Activated effector memory CD4-positive, alpha-beta T cell treated with Interleukin-2 at 50 U/mL for 16 hours (primary cell): Measurements from ENCODE around the gene CXCL8.

Experiments used
- DNase-seq: peaks from one replicate; pipeline ENCODE4 v3.0.0-alpha.2; 2020

CXCL8 gene

GRCh38 chr4:73718375-73719373, 21.7 kb upstream of the CXCL8 start:
- DNase-seq, result no peak

DNA sequence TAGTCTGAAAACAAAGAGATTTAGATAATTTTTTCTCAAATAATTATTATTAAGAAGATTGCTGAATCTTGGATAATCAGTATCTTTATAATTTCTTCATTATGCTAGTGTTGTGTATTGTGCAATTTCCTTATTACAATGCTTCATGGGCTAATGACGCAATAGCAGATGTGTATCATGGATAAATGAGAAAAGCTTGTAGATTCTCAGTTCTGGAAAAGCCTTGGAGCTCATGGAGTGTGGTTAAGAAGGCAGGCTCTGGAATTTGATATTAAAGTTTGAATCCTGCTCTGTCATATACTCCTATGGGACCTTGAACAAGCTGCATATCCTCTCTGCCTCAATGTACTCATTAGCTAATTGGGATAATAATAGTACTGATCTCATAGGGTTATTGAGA, 18.9 kb upstream of the CXCL8 start:
- no peak for DNase-seq

DNA sequence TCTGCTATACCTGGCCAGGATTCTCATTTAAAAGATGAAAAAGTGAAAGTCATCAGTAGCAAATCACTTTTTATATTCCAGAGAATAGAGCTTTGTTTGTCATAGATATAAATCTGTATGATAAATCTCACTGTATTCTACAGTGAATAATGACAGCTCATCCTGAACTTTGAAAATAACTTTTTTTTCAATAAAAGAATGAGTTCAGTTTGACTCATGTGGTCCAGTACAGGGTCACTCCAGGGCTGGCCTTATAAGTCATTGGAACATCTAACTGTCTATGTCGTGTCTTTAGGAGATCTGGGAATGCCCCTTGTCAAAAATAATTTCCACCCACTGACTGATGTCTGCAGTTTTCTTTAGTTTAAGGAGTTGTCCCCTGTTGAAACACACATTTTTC, 18.5 kb upstream of the CXCL8 start:
- DNase-seq, result no peak

GRCh38 chr4:73723023-73723422, 17.3 kb upstream of the CXCL8 start:
- DNase-seq, result no peak

- DNase-seq, result no peak
Measured at GRCh38 chr4:73723928-73724327, 16.4 kb upstream of the CXCL8 start.

DNA sequence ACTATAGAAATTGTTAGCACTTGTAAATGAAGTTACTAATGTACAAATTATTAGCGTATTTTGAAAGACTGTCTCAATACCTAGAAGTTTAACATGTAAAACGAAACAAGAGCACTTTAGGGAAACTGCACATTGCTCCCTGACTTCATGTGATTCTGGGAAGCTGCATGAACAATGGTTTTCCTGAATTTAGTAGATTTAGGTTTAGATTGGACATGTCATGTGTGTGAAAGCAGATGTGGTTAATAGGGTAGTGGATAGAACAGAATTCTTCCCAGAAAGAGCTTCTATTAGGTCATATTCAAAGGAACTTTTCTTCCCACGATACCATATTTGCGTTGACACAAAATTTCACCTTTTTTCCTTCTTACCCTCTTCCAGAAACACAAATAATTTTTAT, 14.9 kb upstream of the CXCL8 start:
- DNase-seq, result no peak

GRCh38 chr4:73725985-73726384, 14.4 kb upstream of the CXCL8 start:
- no peak for DNase-seq

GRCh38 chr4:73727685-73728084, 12.7 kb upstream of the CXCL8 start:
- DNase-seq, result no peak

DNA sequence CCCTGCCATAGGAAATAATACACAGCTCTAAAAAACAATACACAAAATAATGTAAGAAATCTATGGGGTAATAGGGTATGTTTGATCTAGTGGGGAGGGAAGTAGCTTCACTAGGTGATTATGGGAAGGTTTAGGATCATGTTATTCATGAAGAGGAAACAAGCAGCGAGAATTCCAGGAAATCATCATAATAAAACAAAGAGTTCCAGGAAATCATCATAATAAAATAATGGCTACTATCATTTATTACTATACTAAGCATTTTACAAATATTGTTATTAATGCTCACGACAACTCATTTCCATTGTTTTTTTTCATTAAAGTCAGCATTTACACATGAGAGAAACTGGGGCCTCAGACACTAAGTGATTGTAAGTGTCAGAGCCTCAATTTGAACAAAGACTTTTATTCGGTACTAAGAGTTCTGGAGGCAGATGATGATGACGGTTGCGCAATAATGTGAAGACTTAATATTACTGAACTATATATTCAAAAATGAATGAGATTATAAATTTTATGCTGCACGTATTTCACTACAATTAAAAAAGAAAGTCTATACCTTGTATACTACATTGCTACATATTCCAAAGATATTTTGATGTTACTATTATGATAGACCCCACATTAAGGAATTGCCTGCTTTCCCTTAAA, 12.2 kb upstream of the CXCL8 start:
- no peak for DNase-seq

DNA sequence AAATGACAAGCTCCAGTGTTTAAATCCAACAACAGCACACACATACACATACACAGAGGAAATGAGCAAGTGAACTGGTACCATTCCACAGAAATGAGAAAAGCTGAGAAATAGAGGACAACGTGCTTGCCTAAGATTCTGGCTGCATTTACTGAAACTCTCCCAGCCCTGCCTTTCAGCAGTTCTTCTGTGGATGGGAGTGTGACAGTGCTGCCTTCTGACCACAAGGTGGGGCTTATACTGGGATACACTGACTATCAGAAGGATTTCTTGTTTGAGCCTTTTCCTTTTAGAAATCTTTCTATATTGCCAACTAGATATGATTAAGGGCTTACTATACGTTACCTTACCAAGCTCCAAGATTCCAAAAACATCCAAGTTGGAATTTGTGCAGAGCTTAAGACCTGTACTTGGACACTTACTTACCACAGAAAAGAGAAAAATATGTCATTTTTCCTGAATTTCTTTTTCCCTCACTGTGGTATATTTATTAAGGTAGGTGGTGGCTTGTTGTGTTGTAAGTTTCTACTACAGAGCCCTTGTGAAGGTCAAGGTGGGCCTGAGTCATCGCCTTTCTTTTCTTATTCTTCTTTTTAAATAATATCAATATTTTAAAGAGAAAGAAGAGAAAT, 10.7 kb upstream of the CXCL8 start:
- no peak for DNase-seq

DNA sequence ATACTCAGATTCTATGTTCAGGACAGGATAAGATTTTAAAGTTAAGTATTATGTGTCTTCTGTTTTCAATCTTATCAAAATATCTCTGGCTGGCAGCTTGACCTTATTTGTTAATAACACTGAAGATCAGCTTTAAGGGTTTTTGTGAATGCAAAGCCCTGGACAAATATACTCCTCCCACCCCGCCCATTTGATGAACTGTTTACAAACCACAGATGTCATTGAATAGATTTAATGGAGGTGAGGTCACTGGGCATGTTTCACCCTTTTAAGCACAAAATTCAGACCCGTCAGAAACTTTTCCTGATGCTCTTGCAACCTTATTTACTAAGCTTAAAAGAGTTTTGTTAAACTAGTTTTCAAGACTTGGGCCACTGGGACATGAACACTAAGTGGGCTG, 10.1 kb upstream of the CXCL8 start:
- no peak for DNase-seq

DNA sequence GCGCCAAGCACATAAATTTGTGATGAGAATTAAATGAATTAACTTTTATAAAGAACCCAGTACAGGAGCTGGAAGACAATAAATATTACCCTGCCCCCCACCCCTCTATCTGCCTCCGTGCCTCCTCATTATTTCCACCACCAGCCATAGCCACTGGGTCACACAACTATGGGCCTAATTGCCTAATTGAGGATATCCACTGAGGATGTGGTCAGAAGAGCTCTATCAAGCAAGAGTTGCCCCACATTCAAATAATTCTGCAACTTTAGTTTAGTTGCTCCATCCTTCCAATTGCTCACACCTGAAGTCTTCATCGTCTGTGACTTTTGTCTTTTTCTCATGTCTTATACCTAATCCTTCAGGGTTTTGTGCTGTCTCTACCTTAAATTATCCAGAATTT, 9.5 kb upstream of the CXCL8 start:
- no peak for DNase-seq

GRCh38 chr4:73731968-73732610, 8.3 kb upstream of the CXCL8 start:
- DNase-seq, result no peak

GRCh38 chr4:73732759-73733431, 7.5 kb upstream of the CXCL8 start:
- DNase-seq, result no peak

DNA sequence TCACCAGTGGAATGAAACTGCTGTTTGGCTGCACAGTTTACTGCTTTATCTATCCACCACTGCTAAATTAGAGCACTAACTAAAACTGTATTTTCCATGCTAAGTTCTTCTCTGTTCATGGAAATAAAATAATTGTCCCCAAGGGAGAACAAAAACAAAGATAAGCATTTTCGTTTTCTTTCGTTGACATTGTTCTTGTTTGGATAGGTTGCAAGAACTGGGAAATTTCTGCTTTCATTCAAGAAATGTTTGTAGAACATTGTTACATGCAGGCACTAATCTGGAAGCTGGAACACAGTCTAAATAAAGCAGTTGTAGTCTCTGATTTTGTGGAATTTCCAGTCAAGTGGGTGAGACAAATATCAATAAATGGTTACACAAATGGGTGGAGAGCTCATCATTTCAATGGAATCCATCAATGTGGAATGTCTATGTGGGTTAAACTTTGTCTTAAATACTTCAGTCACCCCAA, 5.8 kb upstream of the CXCL8 start:
- no peak for DNase-seq

GRCh38 chr4:73735231-73735630, 5.1 kb upstream of the CXCL8 start:
- DNase-seq, result no peak

- no peak for DNase-seq
Measured at GRCh38 chr4:73741031-73741749, 821 bp downstream of the CXCL8 start.

DNA sequence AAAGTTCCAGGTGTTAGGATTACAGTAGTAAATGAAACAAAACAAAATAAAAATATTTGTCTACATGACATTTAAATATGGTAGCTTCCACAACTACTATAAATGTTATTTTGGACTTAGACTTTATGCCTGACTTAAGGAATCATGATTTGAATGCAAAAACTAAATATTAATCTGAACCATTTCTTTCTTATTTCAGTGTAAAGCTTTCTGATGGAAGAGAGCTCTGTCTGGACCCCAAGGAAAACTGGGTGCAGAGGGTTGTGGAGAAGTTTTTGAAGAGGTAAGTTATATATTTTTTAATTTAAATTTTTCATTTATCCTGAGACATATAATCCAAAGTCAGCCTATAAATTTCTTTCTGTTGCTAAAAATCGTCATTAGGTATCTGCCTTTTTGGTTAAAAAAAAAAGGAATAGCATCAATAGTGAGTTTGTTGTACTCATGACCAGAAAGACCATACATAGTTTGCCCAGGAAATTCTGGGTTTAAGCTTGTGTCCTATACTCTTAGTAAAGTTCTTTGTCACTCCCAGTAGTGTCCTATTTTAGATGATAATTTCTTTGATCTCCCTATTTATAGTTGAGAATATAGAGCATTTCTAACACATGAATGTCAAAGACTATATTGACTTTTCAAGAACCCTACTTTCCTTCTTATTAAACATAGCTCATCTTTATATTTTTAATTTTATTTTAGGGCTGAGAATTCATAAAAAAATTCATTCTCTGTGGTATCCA, 1.6 kb downstream of the CXCL8 start:
- DNase-seq, result no peak

DNA sequence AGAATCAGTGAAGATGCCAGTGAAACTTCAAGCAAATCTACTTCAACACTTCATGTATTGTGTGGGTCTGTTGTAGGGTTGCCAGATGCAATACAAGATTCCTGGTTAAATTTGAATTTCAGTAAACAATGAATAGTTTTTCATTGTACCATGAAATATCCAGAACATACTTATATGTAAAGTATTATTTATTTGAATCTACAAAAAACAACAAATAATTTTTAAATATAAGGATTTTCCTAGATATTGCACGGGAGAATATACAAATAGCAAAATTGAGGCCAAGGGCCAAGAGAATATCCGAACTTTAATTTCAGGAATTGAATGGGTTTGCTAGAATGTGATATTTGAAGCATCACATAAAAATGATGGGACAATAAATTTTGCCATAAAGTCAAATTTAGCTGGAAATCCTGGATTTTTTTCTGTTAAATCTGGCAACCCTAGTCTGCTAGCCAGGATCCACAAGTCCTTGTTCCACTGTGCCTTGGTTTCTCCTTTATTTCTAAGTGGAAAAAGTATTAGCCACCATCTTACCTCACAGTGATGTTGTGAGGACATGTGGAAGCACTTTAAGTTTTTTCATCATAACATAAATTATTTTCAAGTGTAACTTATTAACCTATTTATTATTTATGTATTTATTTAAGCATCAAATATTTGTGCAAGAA, 2.3 kb downstream of the CXCL8 start:
- no peak for DNase-seq

- DNase-seq, result no peak
Measured at GRCh38 chr4:73743281-73743680, 2.9 kb downstream of the CXCL8 start.

GRCh38 chr4:73743795-73744194, 3.4 kb downstream of the CXCL8 start:
- no peak for DNase-seq
